ENCODE results near the gene ARAP1.

Gene ARAP1

GRCh38 chr11:72763823-72764222 is 11.6 kb upstream of the ARAP1 start:
- no peak for DNase-seq

GRCh38 chr11:72762641-72763304 is 10.6 kb upstream of the ARAP1 start:
- DNase-seq = no peak

- no peak for DNase-seq
Measured at GRCh38 chr11:72760539-72761405, 8.6 kb upstream of the ARAP1 start.

GRCh38 chr11:72759468-72759985 is 7.3 kb upstream of the ARAP1 start:
- DNase-seq = no peak

- DNase-seq = peak; percentile 38
Measured at GRCh38 chr11:72758690-72759389, 6.6 kb upstream of the ARAP1 start.

- DNase-seq = no peak
Measured at GRCh38 chr11:72758304-72758689, 6.1 kb upstream of the ARAP1 start.

GRCh38 chr11:72755713-72756285 is 3.6 kb upstream of the ARAP1 start:
- no peak for DNase-seq

GRCh38 chr11:72754544-72755155 is 2.4 kb upstream of the ARAP1 start:
- no peak for DNase-seq

GRCh38 chr11:72754149-72754543 is 1.9 kb upstream of the ARAP1 start:
- DNase-seq = no peak

GRCh38 chr11:72753341-72754148 is 1.3 kb upstream of the ARAP1 start:
- no peak for DNase-seq

- DNase-seq = no peak
Measured at GRCh38 chr11:72751116-72752087, 806 bp downstream of the ARAP1 start.

GRCh38 chr11:72750556-72751115 is 1.6 kb downstream of the ARAP1 start:
- DNase-seq = no peak

GRCh38 chr11:72750086-72750485 is 2.1 kb downstream of the ARAP1 start:
- DNase-seq = no peak

GRCh38 chr11:72747289-72747855 is 4.8 kb downstream of the ARAP1 start:
- DNase-seq = no peak

GRCh38 chr11:72746821-72747220 is 5.4 kb downstream of the ARAP1 start:
- no peak for DNase-seq

GRCh38 chr11:72745925-72746550 is 6.2 kb downstream of the ARAP1 start:
- no peak for DNase-seq

- DNase-seq = no peak
Measured at GRCh38 chr11:72745511-72745910, 6.7 kb downstream of the ARAP1 start.

- no peak for DNase-seq
Measured at GRCh38 chr11:72744474-72744873, 7.7 kb downstream of the ARAP1 start.
